GM19467 (cell line): ENCODE measurements around the gene AXIN1.
"Not testable (repeated sequence)": the region's sequence is repeated elsewhere in the genome, so short reads cannot be mapped to it uniquely, and the experiment has no call there.

Experiments
- ATAC-seq: cut with Tn5 transposase; IDR thresholded peaks from one replicate; pipeline ENCODE4 v1.9.1; 2021; ENCODE audit warnings: mild to moderate bottlenecking, moderate library complexity; ENCODE audit not compliant: unreplicated experiment

AXIN1 gene, protein sequence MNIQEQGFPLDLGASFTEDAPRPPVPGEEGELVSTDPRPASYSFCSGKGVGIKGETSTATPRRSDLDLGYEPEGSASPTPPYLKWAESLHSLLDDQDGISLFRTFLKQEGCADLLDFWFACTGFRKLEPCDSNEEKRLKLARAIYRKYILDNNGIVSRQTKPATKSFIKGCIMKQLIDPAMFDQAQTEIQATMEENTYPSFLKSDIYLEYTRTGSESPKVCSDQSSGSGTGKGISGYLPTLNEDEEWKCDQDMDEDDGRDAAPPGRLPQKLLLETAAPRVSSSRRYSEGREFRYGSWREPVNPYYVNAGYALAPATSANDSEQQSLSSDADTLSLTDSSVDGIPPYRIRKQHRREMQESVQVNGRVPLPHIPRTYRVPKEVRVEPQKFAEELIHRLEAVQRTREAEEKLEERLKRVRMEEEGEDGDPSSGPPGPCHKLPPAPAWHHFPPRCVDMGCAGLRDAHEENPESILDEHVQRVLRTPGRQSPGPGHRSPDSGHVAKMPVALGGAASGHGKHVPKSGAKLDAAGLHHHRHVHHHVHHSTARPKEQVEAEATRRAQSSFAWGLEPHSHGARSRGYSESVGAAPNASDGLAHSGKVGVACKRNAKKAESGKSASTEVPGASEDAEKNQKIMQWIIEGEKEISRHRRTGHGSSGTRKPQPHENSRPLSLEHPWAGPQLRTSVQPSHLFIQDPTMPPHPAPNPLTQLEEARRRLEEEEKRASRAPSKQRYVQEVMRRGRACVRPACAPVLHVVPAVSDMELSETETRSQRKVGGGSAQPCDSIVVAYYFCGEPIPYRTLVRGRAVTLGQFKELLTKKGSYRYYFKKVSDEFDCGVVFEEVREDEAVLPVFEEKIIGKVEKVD

DNA sequence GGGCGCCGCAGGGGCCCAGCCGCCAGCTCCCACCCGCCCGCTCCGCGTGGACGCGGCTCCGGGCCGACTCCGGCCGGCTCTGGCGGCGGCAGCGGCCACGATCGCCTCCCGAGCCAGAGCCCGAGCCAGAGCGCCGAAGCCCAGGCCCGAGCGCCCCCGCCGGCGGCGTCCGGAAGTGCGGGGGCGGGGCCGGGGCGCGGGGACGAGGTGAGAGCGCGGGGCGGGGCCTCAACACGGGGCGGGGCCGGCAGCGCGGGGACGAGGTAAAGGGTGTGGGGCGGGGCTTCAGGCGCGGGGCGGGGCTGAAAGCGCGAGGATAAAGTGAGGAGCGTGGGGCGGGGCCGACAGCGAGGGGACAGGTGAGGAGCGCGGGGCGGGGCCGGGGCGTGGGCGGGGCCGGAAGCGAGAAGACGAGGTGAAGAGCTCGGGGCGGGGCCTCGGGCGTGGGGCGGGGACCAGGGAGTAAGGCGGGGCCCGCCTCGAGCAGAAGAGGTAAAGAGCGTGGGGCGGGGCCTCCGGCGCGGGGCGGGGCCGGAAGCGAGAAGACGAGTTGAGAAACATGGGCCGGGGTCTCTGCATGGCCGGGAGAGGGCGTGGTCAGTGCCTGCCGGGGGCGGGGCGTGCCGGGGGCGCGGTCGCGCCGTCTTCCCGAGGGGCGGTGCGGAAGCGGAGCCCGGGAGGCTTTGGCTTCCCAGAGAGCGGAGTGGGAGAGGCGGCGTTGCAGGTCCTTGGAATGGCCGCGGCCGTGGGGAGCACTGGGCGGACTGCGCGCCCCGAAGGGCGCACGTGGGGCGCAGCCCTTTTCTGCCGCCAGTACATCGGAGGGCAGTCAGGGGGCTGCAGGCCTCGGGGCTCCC is at the start of gene AXIN1:
Gene AXIN1, minus strand, starts transcription at position 177 of the 857 bp plus-strand sequence. CDS start 5,698 bp downstream, outside the sequence.
- peak; percentile 53 for ATAC-seq

DNA sequence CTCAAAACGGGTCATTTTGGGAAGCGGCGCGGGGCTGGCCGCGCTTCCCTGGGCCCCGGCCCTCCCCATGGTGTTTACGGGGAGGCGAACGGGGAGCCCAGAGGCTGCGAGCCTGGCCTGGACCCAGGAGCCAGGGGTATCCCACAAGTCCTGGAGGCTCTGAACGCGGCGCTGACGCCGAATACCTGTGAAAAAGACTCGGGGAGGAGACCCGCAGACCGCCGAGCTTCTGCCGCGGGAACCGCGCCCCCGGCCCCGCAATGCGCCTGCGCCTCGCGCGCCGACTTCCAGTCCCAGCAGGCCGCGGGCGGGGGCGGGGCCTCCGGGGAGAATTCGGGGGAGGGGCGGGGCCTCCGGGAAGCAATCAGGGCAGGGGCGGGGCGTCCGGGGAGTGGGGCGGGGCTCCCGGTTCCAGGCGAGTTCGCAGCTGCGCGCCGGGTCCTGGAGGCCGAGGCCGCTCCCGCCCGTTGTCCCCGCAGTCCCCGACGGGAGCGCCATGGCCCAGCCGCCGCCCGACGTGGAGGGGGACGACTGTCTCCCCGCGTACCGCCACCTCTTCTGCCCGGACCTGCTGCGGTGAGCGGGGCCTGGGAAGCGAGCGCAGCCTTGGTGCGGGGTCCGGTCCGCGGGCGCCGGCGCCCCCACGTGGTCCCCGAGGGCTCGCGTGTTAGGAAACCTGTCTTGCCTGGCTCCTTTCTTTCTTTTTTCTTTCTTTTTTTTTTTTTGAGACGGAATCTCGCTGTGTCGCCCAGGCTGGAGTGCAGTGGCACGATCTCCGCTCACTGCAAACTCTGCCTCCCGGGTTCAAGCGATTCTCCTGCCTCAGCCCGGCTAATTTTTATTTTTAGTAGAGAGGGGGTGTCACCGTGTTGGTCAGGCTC is 49.2 kb upstream of the AXIN1 start, which contains the start of gene DECR2:
Gene DECR2, plus strand, starts transcription at position 418 of the 881 bp plus-strand sequence. Its CDS starts 79 bp downstream, at position 497.
- peak; percentile 55 for ATAC-seq

DNA sequence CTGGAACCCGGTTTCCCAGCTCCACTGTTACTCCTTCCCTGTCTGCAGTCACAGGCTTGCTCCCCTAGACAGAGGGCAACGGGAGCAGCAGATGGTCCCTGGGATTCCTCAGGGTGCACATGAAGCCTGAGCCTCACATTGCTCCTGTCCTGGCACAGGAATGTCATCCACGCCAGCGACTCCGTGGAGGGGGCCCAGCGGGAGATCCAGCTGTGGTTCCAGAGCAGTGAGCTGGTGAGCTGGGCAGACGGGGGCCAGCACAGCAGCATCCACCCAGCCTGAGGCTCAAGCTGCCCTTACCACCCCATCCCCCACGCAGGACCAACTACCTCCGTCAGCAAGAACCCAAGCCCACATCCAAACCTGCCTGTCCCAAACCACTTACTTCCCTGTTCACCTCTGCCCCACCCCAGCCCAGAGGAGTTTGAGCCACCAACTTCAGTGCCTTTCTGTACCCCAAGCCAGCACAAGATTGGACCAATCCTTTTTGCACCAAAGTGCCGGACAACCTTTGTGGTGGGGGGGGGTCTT is 47.6 kb upstream of the AXIN1 start:
- no peak for ATAC-seq

DNA sequence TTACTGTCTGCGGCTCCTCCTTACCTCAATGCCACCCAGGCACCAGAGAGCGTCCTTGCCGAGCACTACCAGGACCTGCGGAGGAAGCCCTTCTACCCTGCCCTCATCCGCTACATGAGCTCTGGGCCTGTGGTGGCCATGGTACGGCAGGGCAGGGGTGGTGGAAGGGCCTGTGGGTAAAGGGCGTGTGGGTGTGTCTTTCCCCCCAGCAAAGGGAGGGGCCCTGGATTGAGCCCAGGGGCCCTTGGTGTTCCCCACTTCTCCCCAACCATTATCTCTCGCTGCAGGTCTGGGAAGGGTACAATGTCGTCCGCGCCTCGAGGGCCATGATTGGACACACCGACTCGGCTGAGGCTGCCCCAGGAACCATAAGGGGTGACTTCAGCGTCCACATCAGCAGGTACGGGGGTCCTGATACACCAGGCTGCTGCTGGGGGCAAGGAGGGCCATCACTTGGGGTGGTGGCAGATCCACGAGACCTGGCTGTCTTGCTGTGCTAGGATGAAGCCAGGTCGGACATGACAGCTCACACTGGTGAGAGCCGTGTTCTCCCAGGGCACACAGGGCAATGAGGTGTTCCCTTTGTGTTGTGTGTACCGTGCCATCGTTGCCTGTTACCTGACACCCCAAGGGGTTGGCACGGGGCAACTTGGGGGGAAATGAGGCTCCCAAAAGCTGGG is 47.0 kb upstream of the AXIN1 start:
- no peak for ATAC-seq

DNA sequence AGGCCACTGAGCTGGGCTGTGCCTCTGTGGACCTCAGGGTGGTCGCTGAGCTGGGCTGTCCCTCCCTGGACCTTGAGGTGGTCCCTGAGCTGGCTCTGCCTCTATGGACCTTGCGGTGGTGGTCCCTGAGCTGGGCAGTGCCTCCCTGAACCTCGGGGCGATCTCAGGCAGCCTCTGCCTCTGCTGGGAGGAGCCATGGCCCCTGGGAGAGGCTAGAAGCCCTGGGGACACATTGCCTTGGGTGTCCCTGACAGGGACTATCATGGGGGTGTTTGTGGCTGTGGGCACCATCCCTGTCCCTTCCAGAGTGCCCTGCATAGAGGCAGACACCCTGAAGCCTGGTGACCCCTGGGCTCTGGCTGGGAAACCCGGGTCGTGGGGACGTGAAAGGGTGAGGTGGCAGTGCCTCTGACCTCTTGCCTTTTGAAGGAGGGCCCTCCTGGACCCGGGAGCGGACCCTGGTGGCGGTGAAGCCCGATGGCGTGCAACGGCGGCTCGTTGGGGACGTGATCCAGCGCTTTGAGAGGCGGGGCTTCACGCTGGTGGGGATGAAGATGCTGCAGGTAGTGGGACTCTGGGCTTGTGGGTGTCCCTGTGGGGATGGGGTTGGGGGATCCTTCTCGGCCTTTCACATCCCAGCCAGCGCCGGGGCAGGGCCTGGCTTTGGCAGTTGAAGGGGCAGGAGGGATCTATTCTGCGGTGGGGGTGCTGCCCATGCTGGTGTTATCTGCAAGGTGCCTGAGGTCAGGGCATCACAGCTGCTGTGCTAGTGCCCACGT is 46.2 kb upstream of the AXIN1 start:
- ATAC-seq, result no peak

DNA sequence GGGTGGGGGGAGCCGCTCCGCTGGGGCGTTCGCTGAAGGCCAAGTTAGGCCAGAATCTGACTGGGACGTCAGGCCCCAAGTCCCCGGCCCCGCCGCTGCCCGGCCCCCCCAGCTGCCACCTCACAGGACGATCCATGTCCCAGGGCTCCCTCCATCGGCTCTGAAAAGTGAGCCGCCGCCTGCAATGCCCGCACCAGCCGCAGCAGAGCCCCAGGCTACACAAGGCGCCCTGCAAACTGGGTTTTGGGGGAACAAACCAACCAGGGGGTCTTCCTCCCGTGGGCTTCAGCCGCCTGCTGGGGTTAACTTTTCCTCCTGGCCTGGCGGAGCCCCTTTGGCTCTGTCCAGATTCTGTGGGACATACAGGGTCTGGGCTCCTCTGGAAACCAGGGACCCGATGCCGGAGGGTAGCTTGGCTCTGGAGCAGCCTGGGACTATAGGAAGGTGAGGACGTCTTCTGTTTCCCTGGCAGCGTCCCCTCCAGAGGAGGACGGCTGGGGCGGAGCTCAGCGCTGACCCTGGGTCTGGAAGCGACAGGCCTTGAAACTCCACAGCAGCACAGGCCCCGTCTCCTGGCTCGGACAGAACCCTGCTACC is 45.3 kb upstream of the AXIN1 start:
- no peak for ATAC-seq

DNA sequence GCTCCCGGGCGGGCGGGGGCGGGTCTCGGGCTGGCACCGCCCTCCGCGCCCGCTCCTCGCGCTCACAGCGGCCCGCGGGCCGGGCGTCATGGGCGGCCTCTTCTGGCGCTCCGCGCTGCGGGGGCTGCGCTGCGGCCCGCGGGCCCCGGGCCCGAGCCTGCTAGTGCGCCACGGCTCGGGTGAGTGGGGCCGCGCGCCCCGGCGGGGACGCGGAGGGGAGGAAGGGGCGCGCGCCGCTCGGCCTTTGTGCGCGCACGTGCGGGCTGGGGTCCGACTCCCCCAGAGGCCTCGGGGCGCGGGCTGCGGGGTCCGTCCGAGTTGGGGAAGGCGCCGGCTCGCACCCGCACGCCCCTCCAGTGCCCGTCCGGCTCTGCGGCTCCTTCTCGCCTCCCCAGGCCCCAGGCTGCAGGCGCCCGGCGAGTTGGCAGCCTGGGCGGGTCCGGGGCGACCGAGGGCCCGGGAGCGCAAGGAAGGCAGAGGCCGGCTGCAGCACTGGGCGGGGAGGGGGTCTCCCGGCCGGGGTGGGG is 44.7 kb upstream of the AXIN1 start, which contains the start of gene NME4:
Gene NME4, plus strand, starts transcription at position 65 of the 527 bp plus-strand sequence. Its CDS starts 24 bp downstream, at position 89.
- no peak for ATAC-seq

DNA sequence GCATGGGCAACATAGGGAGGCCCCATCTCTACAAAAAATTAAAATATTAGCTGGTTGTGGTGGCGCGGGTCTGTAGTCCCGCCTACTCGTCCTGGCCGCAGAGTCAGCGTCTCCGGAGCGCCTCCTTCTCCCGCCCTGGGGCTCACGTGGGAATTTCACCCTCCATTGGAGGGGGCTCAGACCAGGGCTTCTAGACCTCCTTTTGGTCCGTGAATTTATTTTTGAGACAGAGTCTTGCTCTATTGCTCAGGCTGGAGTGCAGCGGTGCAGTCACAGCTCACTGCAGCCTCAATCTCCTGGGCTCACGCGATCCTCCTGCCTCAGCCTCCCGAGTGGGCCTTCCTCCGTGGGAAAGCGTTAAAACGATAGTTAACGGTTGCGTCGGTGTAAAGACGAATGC is 44.1 kb upstream of the AXIN1 start:
- no peak for ATAC-seq

DNA sequence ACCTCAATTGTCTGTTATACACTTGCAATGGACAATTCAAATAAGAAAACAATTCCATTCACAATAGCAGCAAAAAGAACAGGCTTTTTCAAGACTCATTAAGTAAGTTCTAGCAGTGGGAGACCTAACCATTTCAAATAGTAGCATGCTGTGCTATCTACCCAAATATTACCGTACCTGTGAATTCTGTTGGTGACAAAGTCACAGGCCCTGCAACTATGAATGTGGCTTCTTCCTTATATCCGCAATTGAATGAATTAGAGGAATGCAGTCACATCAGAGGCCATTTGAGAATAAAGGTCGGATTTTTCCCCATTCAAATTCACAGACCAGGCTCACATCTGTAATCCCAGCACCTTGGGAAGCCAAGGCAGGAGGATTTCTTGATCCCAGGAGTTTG is 43.7 kb upstream of the AXIN1 start:
- ATAC-seq, result no peak

DNA sequence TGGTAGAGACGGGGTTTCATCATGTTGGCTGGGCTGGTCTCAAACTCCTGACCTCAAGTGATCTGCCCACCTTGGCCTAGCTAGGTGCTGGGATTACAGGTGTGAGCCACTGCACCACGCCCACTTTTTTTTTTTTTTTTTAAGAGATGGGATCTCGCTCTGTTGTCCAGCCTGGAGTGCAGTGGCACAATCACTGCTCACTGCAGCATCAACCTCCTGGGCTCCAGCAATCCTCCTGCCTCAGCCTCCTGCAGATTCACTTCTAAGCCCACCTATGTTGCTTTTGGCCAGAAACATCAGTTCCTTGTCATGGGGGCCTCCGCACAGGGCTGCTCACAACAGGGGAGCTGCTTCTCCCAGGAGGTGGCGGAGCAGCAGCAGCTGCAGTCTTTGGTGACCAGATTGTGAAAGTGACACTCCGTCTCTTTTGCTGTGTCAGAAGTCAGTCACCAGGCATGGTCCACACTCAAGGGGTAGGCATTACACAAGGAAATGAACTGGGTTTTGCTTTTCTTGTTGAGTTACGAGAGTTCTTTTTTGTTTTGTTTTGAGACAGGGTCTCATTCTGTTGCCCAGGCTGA is 40.0 kb upstream of the AXIN1 start:
- no peak for ATAC-seq

DNA sequence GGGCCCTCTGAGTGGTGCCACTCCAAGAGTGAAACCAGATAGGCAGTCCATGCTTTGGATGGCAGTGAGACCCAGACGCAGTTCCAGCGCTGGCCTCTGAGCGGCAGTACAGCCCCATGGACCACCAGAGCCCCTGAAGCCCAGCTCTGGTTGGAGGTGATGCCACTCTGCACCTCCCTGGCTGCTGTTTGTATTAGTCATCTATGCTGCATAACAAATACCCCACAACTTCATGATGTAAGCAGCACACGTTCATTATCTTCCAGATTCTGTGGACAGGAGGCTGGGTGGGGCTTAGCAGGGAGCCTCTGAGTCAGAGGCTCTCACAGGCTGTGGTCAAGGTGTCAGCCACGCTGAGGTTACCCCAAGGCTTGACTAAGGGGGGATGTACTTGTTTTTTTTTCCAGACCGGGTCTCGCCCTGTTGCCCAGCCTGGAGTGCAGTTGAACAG is 39.4 kb upstream of the AXIN1 start:
- no peak for ATAC-seq

DNA sequence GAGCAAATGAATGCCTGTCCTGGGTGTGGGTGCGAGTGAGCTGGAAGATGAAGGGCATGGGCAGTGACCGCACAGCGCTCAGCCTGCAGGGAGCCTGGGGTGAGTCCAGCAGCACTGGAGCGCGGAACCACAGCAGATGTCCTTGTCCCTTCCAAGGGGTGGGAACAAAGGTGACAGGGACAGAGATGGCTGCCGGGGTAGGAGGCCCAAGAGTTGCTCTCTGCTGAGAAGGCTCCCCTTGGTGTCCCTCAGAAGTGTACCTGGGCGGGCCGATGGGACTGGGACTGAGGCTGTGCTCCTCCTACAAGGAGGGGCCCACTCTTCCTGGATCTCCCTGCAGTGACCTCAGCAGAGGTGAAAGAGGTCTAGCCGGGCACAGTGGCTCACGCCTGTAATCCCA is 36.8 kb upstream of the AXIN1 start:
- ATAC-seq, result no peak

DNA sequence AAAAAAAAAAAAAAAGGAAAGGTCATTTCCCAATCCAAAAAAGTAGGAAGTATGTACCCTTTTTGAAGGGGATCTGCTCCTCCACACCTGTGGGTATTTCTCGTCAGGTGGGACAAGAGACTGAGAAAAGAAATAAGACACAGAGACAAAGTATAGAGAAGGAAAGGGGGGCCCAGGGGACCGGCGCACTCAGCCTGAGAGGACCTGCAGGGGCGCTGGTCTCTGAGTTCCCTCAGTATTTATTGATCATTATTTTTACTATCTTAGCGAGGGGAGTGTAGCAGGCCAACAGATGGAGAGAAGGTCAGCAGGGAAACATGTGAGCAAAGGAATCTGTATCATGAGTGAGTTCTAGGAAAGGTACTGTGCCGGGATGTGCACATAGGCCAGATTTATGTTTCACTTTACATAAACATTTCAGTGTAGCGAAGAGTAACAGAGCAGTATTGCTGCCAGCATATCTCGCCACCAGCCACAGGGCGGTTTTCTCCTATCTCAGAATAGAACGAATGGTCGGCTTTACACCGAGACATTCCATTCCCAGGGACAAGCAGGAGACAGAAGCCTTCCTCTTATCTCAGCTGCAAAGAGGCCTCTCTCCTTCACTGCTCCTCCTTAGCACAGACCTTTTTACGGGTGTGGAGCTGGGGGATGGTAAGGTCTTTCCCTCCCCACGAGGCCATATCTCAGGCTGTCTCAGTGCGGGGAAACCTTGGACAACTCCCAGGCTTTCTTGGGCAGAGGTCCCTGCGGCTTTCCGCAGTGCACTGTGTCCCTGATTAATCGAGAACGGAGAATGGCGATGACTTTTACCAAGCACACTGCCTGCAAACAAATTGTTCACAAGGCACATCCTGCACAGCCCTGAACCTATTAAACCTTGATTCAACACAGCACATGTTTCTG is 35.5 kb upstream of the AXIN1 start:
- not testable (repeated sequence) for ATAC-seq

DNA sequence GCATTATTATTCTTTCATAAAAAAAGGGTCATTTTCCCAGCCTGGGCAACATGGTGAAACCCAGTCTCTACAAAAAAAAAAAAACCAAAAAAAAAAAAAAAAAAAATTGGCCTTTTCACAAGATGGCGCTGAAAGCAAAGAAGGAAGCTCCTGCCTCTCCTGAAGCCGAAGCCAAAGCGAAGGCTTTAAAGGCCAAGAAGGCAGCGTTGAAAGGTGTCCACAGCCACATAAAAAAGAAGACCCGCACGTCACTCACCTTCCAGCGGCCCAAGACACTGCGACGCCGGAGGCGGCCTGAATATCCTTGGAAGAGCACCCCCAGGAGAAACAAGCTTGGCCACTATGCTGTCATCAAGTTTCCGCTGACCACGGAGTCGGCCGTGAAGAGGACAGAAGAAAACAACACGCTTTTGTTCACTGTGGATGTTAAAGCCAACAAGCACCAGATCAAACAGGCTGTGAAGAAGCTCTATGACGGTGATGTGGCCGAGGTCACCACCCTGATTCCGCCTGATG is 34.2 kb upstream of the AXIN1 start:
- ATAC-seq, result no peak

DNA sequence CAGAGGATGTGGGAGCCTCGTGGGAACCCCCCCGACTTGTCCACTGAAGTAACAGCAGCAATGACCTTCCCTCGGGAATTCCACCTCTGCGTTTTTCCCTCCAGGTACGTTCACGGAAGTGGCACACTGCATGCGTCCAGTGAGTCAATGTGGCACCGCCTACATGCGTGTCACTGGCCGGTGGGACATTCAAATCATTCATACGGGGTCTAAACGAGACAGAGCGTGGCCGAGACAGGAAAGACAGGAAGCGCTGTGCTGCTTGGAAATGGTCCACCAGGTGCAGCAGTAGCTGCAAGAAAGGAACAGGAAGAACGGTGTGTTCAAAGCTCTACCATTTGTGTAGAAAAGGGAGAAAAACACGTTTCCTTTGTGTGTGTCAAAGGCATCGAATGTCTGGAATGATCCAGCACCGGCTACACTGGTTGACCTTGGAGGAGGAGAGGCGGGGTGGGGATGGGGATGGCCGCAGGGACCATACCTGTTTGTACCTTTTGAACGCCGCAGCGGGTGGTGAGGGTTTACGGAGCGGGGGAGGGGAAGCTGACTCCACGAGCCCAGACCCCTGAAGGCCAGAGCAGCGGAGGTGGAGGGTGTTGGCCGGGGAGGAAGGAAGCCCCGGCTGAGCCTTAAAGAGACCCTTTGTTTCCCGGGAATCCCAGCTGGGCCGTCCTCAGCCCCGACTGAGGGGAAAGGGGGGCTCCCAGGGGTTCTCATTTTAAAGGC is 31.0 kb upstream of the AXIN1 start:
- ATAC-seq, result no peak
